Measurements from ENCODE around the gene MEGF11.

DNA sequence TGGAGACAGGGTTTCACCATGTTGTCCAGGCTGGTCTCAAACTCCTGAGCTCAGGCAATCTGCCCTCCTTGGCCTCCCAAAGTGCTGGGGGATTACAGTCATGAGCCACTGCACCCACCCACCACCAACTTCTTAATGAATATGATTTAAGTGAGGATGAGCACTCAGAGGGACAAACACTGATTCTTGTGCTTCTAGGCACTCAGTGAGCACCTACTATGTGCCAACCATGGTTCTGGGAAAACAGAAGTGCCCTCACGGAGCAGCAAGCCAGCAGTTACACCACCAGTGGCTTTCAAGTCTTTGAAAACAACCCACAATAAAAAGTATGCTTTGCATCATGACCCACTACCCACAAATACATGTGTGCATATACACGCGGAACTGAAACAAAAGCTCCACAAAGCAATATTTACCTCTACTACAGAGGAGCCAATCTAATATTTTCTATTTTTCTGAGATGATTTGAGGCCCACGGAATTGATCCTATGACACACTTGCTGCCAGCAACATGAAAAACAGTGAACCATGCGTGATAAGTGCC lies 91.9 kb downstream of the MEGF11 start:
- TF ChIP-seq, protein P1, sequence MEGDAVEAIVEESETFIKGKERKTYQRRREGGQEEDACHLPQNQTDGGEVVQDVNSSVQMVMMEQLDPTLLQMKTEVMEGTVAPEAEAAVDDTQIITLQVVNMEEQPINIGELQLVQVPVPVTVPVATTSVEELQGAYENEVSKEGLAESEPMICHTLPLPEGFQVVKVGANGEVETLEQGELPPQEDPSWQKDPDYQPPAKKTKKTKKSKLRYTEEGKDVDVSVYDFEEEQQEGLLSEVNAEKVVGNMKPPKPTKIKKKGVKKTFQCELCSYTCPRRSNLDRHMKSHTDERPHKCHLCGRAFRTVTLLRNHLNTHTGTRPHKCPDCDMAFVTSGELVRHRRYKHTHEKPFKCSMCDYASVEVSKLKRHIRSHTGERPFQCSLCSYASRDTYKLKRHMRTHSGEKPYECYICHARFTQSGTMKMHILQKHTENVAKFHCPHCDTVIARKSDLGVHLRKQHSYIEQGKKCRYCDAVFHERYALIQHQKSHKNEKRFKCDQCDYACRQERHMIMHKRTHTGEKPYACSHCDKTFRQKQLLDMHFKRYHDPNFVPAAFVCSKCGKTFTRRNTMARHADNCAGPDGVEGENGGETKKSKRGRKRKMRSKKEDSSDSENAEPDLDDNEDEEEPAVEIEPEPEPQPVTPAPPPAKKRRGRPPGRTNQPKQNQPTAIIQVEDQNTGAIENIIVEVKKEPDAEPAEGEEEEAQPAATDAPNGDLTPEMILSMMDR (IDR thresholded peaks at IDR 0.05; ENCODE audit: low read length), result no peak
- no peak for TF ChIP-seq EZH2 (IDR thresholded peaks at IDR 0.05; ENCODE audit: borderline replicate concordance, low read length)
